ENCODE measurements around the gene STX8.

STX8 gene

DNA sequence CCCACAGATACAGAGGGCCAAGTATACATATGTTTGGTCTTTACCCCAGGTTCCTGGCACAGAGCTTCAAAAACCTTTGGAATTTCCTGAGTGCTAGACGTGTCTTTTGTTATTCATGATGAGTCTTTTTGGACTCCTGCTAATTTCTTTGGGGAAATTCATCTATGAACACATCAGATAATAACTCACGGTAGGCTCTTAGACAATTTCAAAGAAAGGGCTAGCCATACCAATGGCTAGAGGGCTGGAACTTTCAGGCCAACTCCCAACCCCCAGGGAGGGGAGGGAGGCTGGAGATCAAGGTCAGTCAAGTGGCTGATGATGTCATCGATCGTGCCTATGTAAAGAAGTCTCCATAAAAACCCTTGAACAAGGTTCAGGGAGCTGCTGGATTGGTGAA lies 101.9 kb downstream of the STX8 start:
- H3K4me1 ChIP-seq (ENCODE audit: control insufficient read depth, insufficient read depth, low read depth, low read length), result peaks cover 8% of the 10 kb centered on the region
- no peak overlapping the region for H2AFZ ChIP-seq (ENCODE audit: low read depth, low read length)
- no peaks in the 10 kb centered on the region for H3K79me1 ChIP-seq (replicated peaks; ENCODE audit: low read length, poor library complexity, severe bottlenecking)
- no peak overlapping the region for H3K14ac ChIP-seq (ENCODE audit: low read length in 2 of 2)
- H4K8ac ChIP-seq (ENCODE audit: low read length), result peak overlapping the region; percentile 27
- no peak overlapping the region for H4K91ac ChIP-seq (ENCODE audit: low read length)
- no peak overlapping the region for H2BK120ac ChIP-seq (ENCODE audit: low read depth, low read length)
- H3K18ac ChIP-seq (ENCODE audit: low read depth in 1 of 2, low read length in 2 of 2), result no peak overlapping the region
- no peak overlapping the region for H3K9ac ChIP-seq (ENCODE audit: low read length)
- peak overlapping the region; percentile 14 for H3K27ac ChIP-seq (ENCODE audit: low read length, poor library complexity, severe bottlenecking)
- no peak overlapping the region for H3K4ac ChIP-seq (ENCODE audit: low read depth in 1 of 2, low read length in 2 of 2)
- no peak overlapping the region for H2BK5ac ChIP-seq (ENCODE audit: low read depth, low read length, poor library complexity, severe bottlenecking)
- peak overlapping the region in 1 of 2 experiments; percentile 34 for H2BK12ac ChIP-seq (ENCODE audit: low read length in 2 of 2)
- peaks cover 0 to 3% of the 10 kb centered on the region in 2 experiments for H3K36me3 ChIP-seq (ENCODE audit: control insufficient read depth in 1 of 2, insufficient read depth in 2 of 2, low read depth in 1 of 2, low read length in 2 of 2)
- 80% methylated on average over 4 of the region's 4 CpGs for WGBS
- peak; percentile 16 for DNase-seq
- H3K23ac ChIP-seq (ENCODE audit: low read length in 2 of 2), result no peak overlapping the region
- H3K4me2 ChIP-seq (ENCODE audit: low read length, poor library complexity, severe bottlenecking), result no peak overlapping the region
- H3K9me3 ChIP-seq (ENCODE audit: control insufficient read depth, low read length), result no peaks in the 10 kb centered on the region
- no peak overlapping the region for H2BK15ac ChIP-seq (ENCODE audit: low read depth, poor library complexity, severe bottlenecking)
- H2AK5ac ChIP-seq (ENCODE audit: low read length, severe bottlenecking), result no peak overlapping the region
- no peak overlapping the region for H3K4me3 ChIP-seq (ENCODE audit: insufficient read depth in 1 of 2, low read depth in 1 of 2, low read length in 2 of 2)
- H3K27me3 ChIP-seq (ENCODE audit: control insufficient read depth in 1 of 2, insufficient read depth in 1 of 2, low read length in 2 of 2), result no peaks in the 10 kb centered on the region

- Histone ChIP-seq H3K4me3 (ENCODE audit: insufficient read depth in 1 of 2, low read depth in 1 of 2, low read length in 2 of 2) (no peak overlapping the region), H2BK15ac (ENCODE audit: low read depth, poor library complexity, severe bottlenecking) (peak overlapping the region; percentile 45), H3K4me2 (ENCODE audit: low read length, poor library complexity, severe bottlenecking) (no peak overlapping the region), H3K79me1 (replicated peaks; ENCODE audit: low read length, poor library complexity, severe bottlenecking) (no peaks in the 10 kb centered on the region), H3K9ac (ENCODE audit: low read length) (no peak overlapping the region), H3K4ac (ENCODE audit: low read depth in 1 of 2, low read length in 2 of 2) (no peak overlapping the region), H4K8ac (ENCODE audit: low read length) (peak overlapping the region; percentile 31), H2BK12ac (ENCODE audit: low read length in 2 of 2) (no peak overlapping the region), H3K36me3 (ENCODE audit: control insufficient read depth in 1 of 2, insufficient read depth in 2 of 2, low read depth in 1 of 2, low read length in 2 of 2) (peaks cover 0 to 3% of the 10 kb centered on the region in 2 experiments), H3K14ac (ENCODE audit: low read length in 2 of 2) (no peak overlapping the region), H3K27me3 (ENCODE audit: control insufficient read depth in 1 of 2, insufficient read depth in 1 of 2, low read length in 2 of 2) (no peaks in the 10 kb centered on the region), H4K91ac (ENCODE audit: low read length) (peak overlapping the region; percentile 62), H3K9me3 (ENCODE audit: control insufficient read depth, low read length) (no peaks in the 10 kb centered on the region), H2AFZ (ENCODE audit: low read depth, low read length) (no peak overlapping the region), H2BK5ac (ENCODE audit: low read depth, low read length, poor library complexity, severe bottlenecking) (no peak overlapping the region), H3K23ac (ENCODE audit: low read length in 2 of 2) (no peak overlapping the region), H2AK5ac (ENCODE audit: low read length, severe bottlenecking) (peak overlapping the region; percentile 26), H3K27ac (ENCODE audit: low read length, poor library complexity, severe bottlenecking) (peak overlapping the region; percentile 40), H3K4me1 (ENCODE audit: control insufficient read depth, insufficient read depth, low read depth, low read length) (peaks cover 8% of the 10 kb centered on the region), H2BK120ac (ENCODE audit: low read depth, low read length) (no peak overlapping the region), H3K18ac (ENCODE audit: low read depth in 1 of 2, low read length in 2 of 2) (peak overlapping the region in 1 of 2 experiments; percentile 28)
- WGBS, result 55% methylated on average over 3 of the region's 3 CpGs
- DNase-seq, result peak; percentile 78
Observed at GRCh38 chr17:9472541-9472940, 103.1 kb downstream of the STX8 start.

DNA sequence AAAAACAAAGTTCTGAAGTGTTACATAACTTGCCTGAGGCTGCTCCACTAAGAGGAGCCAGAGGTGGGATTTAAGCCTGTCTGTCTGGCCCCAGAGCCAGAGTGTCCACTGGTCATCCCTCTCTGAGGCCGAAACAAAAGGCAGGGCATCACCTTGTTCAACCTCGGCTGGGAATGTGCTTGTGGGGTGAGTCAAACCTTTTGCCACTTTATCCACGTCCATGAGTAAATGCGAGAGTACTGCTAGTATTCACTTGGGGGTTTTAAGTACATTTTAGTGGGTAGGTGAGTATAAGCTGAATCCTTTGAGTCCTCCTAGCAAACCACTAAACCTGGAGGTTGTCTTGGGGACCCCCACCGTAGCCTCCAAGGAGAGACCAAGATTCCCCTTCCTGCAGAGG lies 103.5 kb downstream of the STX8 start:
- H3K4me2 ChIP-seq (ENCODE audit: low read length, poor library complexity, severe bottlenecking), result no peak overlapping the region
- peak overlapping the region in 1 of 2 experiments; percentile 28 for H3K18ac ChIP-seq (ENCODE audit: low read depth in 1 of 2, low read length in 2 of 2)
- H2BK5ac ChIP-seq (ENCODE audit: low read depth, low read length, poor library complexity, severe bottlenecking), result no peak overlapping the region
- no peak overlapping the region for H2BK120ac ChIP-seq (ENCODE audit: low read depth, low read length)
- peaks cover 0 to 3% of the 10 kb centered on the region in 2 experiments for H3K36me3 ChIP-seq (ENCODE audit: control insufficient read depth in 1 of 2, insufficient read depth in 2 of 2, low read depth in 1 of 2, low read length in 2 of 2)
- H3K14ac ChIP-seq (ENCODE audit: low read length in 2 of 2), result no peak overlapping the region
- H3K4me3 ChIP-seq (ENCODE audit: insufficient read depth in 1 of 2, low read depth in 1 of 2, low read length in 2 of 2), result no peak overlapping the region
- H3K27ac ChIP-seq (ENCODE audit: low read length, poor library complexity, severe bottlenecking), result peak overlapping the region; percentile 40
- peak overlapping the region; percentile 45 for H2BK15ac ChIP-seq (ENCODE audit: low read depth, poor library complexity, severe bottlenecking)
- 74% methylated on average over 5 of the region's 5 CpGs for WGBS
- H2BK12ac ChIP-seq (ENCODE audit: low read length in 2 of 2), result no peak overlapping the region
- no peak overlapping the region for H3K9ac ChIP-seq (ENCODE audit: low read length)
- no peak overlapping the region for H3K23ac ChIP-seq (ENCODE audit: low read length in 2 of 2)
- peak overlapping the region; percentile 26 for H2AK5ac ChIP-seq (ENCODE audit: low read length, severe bottlenecking)
- no peaks in the 10 kb centered on the region for H3K9me3 ChIP-seq (ENCODE audit: control insufficient read depth, low read length)
- H2AFZ ChIP-seq (ENCODE audit: low read depth, low read length), result no peak overlapping the region
- no peaks in the 10 kb centered on the region for H3K27me3 ChIP-seq (ENCODE audit: control insufficient read depth in 1 of 2, insufficient read depth in 1 of 2, low read length in 2 of 2)
- no peaks in the 10 kb centered on the region for H3K79me1 ChIP-seq (replicated peaks; ENCODE audit: low read length, poor library complexity, severe bottlenecking)
- peak overlapping the region; percentile 31 for H4K8ac ChIP-seq (ENCODE audit: low read length)
- H4K91ac ChIP-seq (ENCODE audit: low read length), result peak overlapping the region; percentile 62
- peaks cover 8% of the 10 kb centered on the region for H3K4me1 ChIP-seq (ENCODE audit: control insufficient read depth, insufficient read depth, low read depth, low read length)
- DNase-seq, result peak; percentile 28
- H3K4ac ChIP-seq (ENCODE audit: low read depth in 1 of 2, low read length in 2 of 2), result no peak overlapping the region

- Histone ChIP-seq H4K91ac (ENCODE audit: low read length) (no peak overlapping the region), H4K8ac (ENCODE audit: low read length) (no peak overlapping the region), H3K4me1 (ENCODE audit: control insufficient read depth, insufficient read depth, low read depth, low read length) (peaks cover 8% of the 10 kb centered on the region), H3K23ac (ENCODE audit: low read length in 2 of 2) (no peak overlapping the region), H2AFZ (ENCODE audit: low read depth, low read length) (no peak overlapping the region), H3K79me1 (replicated peaks; ENCODE audit: low read length, poor library complexity, severe bottlenecking) (no peaks in the 10 kb centered on the region), H2BK120ac (ENCODE audit: low read depth, low read length) (no peak overlapping the region), H3K4ac (ENCODE audit: low read depth in 1 of 2, low read length in 2 of 2) (no peak overlapping the region), H3K14ac (ENCODE audit: low read length in 2 of 2) (no peak overlapping the region), H3K4me2 (ENCODE audit: low read length, poor library complexity, severe bottlenecking) (no peak overlapping the region), H3K9ac (ENCODE audit: low read length) (no peak overlapping the region), H2BK12ac (ENCODE audit: low read length in 2 of 2) (no peak overlapping the region), H2BK5ac (ENCODE audit: low read depth, low read length, poor library complexity, severe bottlenecking) (no peak overlapping the region), H3K27me3 (ENCODE audit: control insufficient read depth in 1 of 2, insufficient read depth in 1 of 2, low read length in 2 of 2) (no peaks in the 10 kb centered on the region), H3K4me3 (ENCODE audit: insufficient read depth in 1 of 2, low read depth in 1 of 2, low read length in 2 of 2) (no peak overlapping the region), H3K9me3 (ENCODE audit: control insufficient read depth, low read length) (no peaks in the 10 kb centered on the region), H3K18ac (ENCODE audit: low read depth in 1 of 2, low read length in 2 of 2) (no peak overlapping the region), H3K27ac (ENCODE audit: low read length, poor library complexity, severe bottlenecking) (no peak overlapping the region), H3K36me3 (ENCODE audit: control insufficient read depth in 1 of 2, insufficient read depth in 2 of 2, low read depth in 1 of 2, low read length in 2 of 2) (no peaks in the 10 kb centered on the region), H2BK15ac (ENCODE audit: low read depth, poor library complexity, severe bottlenecking) (no peak overlapping the region), H2AK5ac (ENCODE audit: low read length, severe bottlenecking) (no peak overlapping the region)
- WGBS, result 46% methylated on average over 4 of the region's 4 CpGs
- DNase-seq, result peak; percentile 43
Observed at GRCh38 chr17:9470171-9470570, 105.4 kb downstream of the STX8 start.

Measured in mesenchymal stem cell (in vitro differentiated cells and primary cell).